ENCODE results near the gene KCNMA1. TPM values are rescaled to one million over a fixed set of nuclear protein-coding genes. Genes with fewer than 3 reads are reported as not detected.
A peak's percentile ranks its signal among the peaks of the same experiment; 100 is the strongest.

KCNMA1 gene
- total RNA-seq, 1 experiment from 2014 or later, result 20.7 TPM

- Histone ChIP-seq H3K4me1 (peaks cover 29% of the 10 kb centered on the region), H3K9me3 (no peaks in the 10 kb centered on the region), H3K36me3 (ENCODE audit: control insufficient read depth, insufficient read depth, low read length) (no peaks in the 10 kb centered on the region), H3K27me3 (replicated peaks; ENCODE audit: control insufficient read depth, insufficient read depth, low read length) (no peaks in the 10 kb centered on the region), H3K4me3 (ENCODE audit: low read depth, low read length) (no peak overlapping the region)
- peak; percentile 19 to 47 for DNase-seq
- TF ChIP-seq, protein P1, sequence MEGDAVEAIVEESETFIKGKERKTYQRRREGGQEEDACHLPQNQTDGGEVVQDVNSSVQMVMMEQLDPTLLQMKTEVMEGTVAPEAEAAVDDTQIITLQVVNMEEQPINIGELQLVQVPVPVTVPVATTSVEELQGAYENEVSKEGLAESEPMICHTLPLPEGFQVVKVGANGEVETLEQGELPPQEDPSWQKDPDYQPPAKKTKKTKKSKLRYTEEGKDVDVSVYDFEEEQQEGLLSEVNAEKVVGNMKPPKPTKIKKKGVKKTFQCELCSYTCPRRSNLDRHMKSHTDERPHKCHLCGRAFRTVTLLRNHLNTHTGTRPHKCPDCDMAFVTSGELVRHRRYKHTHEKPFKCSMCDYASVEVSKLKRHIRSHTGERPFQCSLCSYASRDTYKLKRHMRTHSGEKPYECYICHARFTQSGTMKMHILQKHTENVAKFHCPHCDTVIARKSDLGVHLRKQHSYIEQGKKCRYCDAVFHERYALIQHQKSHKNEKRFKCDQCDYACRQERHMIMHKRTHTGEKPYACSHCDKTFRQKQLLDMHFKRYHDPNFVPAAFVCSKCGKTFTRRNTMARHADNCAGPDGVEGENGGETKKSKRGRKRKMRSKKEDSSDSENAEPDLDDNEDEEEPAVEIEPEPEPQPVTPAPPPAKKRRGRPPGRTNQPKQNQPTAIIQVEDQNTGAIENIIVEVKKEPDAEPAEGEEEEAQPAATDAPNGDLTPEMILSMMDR (IDR thresholded peaks at IDR 0.05; ENCODE audit: insufficient read depth in 1 of 2, low read depth in 1 of 2, low read length in 1 of 2, severe bottlenecking in 1 of 2, unreplicated experiment in 1 of 2), result no peak
- H3K27me3 Mint-ChIP-seq (ENCODE audit: insufficient read depth, unreplicated experiment), result no peaks in the 10 kb centered on the region
- peak overlapping the region; percentile 45 for H3K27ac Mint-ChIP-seq (ENCODE audit: unreplicated experiment)
- ChIA-PET POLR2A (no interaction called here), CTCF (interaction anchor here (0.6 kb wide), 1 partner anchor 114 kb away, joined by 3 read pairs; no protein-coding TSS in a partner anchor)
- peaks cover 39% of the 10 kb centered on the region for H3K4me1 Mint-ChIP-seq (ENCODE audit: low read depth, unreplicated experiment)
- H3K9me3 Mint-ChIP-seq (ENCODE audit: unreplicated experiment), result no peaks in the 10 kb centered on the region
- intact Hi-C loops (cut with micrococcal nuclease; ENCODE audit: unreplicated experiment), result loop anchor here (2.0 kb wide), 1 partner anchor 25 kb away; no protein-coding TSS in a partner anchor
- BruUV-seq (replicated peaks), result no TSS peak
- H3K36me3 Mint-ChIP-seq (ENCODE audit: insufficient read depth, unreplicated experiment), result no peaks in the 10 kb centered on the region
- H3K4me3 Mint-ChIP-seq (ENCODE audit: unreplicated experiment), result no peak overlapping the region
These were observed 126.0 kb downstream of the KCNMA1 start for GRCh38 chr10:77511498-77512218.

GRCh38 chr10:77510695-77511094, 126.9 kb downstream of the KCNMA1 start:
- Histone ChIP-seq H3K4me3 (ENCODE audit: low read depth, low read length) (no peak overlapping the region), H3K9me3 (no peaks in the 10 kb centered on the region), H3K36me3 (ENCODE audit: control insufficient read depth, insufficient read depth, low read length) (no peaks in the 10 kb centered on the region), H3K4me1 (peaks cover 35% of the 10 kb centered on the region), H3K27me3 (replicated peaks; ENCODE audit: control insufficient read depth, insufficient read depth, low read length) (no peaks in the 10 kb centered on the region)
- Mint-ChIP-seq H3K4me3 (ENCODE audit: unreplicated experiment) (no peak overlapping the region), H3K9me3 (ENCODE audit: unreplicated experiment) (no peaks in the 10 kb centered on the region), H3K27ac (ENCODE audit: unreplicated experiment) (no peak overlapping the region), H3K36me3 (ENCODE audit: insufficient read depth, unreplicated experiment) (no peaks in the 10 kb centered on the region), H3K27me3 (ENCODE audit: insufficient read depth, unreplicated experiment) (no peaks in the 10 kb centered on the region), H3K4me1 (ENCODE audit: low read depth, unreplicated experiment) (peaks cover 40% of the 10 kb centered on the region)
- ChIA-PET POLR2A (no interaction called here), CTCF (no interaction called here)
- TF ChIP-seq, protein P1 (IDR thresholded peaks at IDR 0.05; ENCODE audit: insufficient read depth in 1 of 2, low read depth in 1 of 2, low read length in 1 of 2, severe bottlenecking in 1 of 2, unreplicated experiment in 1 of 2), result no peak
- intact Hi-C loops (cut with micrococcal nuclease; ENCODE audit: unreplicated experiment), result no loop called here
- no peak for DNase-seq
- BruUV-seq (replicated peaks), result no TSS peak

GRCh38 chr10:77510294-77510693, 127.3 kb downstream of the KCNMA1 start:
- no TSS peak for BruUV-seq (replicated peaks)
- no peak overlapping the region for H3K4me3 ChIP-seq (ENCODE audit: low read depth, low read length)
- DNase-seq, result no peak
- ChIA-PET POLR2A (no interaction called here), CTCF (no interaction called here)
- H3K36me3 ChIP-seq (ENCODE audit: control insufficient read depth, insufficient read depth, low read length), result no peaks in the 10 kb centered on the region
- intact Hi-C loops (cut with micrococcal nuclease; ENCODE audit: unreplicated experiment), result no loop called here
- TF ChIP-seq, protein P1 (IDR thresholded peaks at IDR 0.05; ENCODE audit: insufficient read depth in 1 of 2, low read depth in 1 of 2, low read length in 1 of 2, severe bottlenecking in 1 of 2, unreplicated experiment in 1 of 2), result no peak
- H3K9me3 ChIP-seq, result no peaks in the 10 kb centered on the region
- H3K27ac Mint-ChIP-seq (ENCODE audit: unreplicated experiment), result no peak overlapping the region
- peaks cover 39% of the 10 kb centered on the region for H3K4me1 ChIP-seq
- H3K36me3 Mint-ChIP-seq (ENCODE audit: insufficient read depth, unreplicated experiment), result no peaks in the 10 kb centered on the region
- no peaks in the 10 kb centered on the region for H3K27me3 Mint-ChIP-seq (ENCODE audit: insufficient read depth, unreplicated experiment)
- no peaks in the 10 kb centered on the region for H3K9me3 Mint-ChIP-seq (ENCODE audit: unreplicated experiment)
- no peak overlapping the region for H3K4me3 Mint-ChIP-seq (ENCODE audit: unreplicated experiment)
- no peaks in the 10 kb centered on the region for H3K27me3 ChIP-seq (replicated peaks; ENCODE audit: control insufficient read depth, insufficient read depth, low read length)
- peaks cover 40% of the 10 kb centered on the region for H3K4me1 Mint-ChIP-seq (ENCODE audit: low read depth, unreplicated experiment)
